Activated naive CD4-positive, alpha-beta T cell treated with anti-CD3 and anti-CD28 coated beads, Interleukin-2, amount 50 U/mL, for 16 hours (primary cell): ENCODE data around the gene FUT7.

Source experiments
- DNase-seq: peaks from one replicate; pipeline ENCODE4 v3.0.0-alpha.2; 2020

The FUT7 gene

GRCh38 chr9:136981588-136982231, 50.2 kb downstream of the FUT7 start:
- DNase-seq = no peak

- DNase-seq = no peak
Measured at GRCh38 chr9:136980669-136981478, 51.0 kb downstream of the FUT7 start.
